Activated T-helper 17 cell treated with anti-CD3 and anti-CD28 coated beads, Interleukin-2, amount 50 U/mL, for 72 hours (primary cell): ENCODE data around the gene DBI. TPM values are rescaled to one million over a fixed set of nuclear protein-coding genes. Genes with fewer than 3 reads are reported as not detected.

ENCODE experiments used
- ATAC-seq: fragments of 150-1000 bp; cut with Tn5 transposase; replicated peaks from 2 replicates; pipeline ENCODE4 v1.10.0; 2021; ENCODE audit warnings: mild to moderate bottlenecking, moderate library complexity
- H3K27ac Mint-ChIP-seq: one replicate; pipeline ENCODE4 v1.8.0; 2022; ENCODE audit warnings: mixed read lengths
- H3K27me3 Mint-ChIP-seq: one replicate; pipeline ENCODE4 v1.8.0; 2022; ENCODE audit warnings: mixed read lengths
- H3K36me3 Mint-ChIP-seq: one replicate; pipeline ENCODE4 v1.8.0; 2022; ENCODE audit warnings: low read depth, mild to moderate bottlenecking, mixed read lengths
- H3K4me1 Mint-ChIP-seq: one replicate; pipeline ENCODE4 v1.8.0; 2022; ENCODE audit warnings: mixed read lengths
- H3K4me3 Mint-ChIP-seq: one replicate; pipeline ENCODE4 v1.8.0; 2022; ENCODE audit warnings: mild to moderate bottlenecking, mixed read lengths
- H3K9me3 Mint-ChIP-seq: one replicate; pipeline ENCODE4 v1.8.0; 2022; ENCODE audit warnings: mixed read lengths
- total RNA-seq, 2 donors: library from RNA; stranded (reverse); gene quantifications; one replicate each; pipeline ENCODE4 v1.2.3, GENCODE V29; 2022

DBI gene
- 100 to 1,000 TPM in 1 of 2 donors, 10 to 100 TPM in 1; 82.5 to 129 TPM for total RNA-seq

DNA sequence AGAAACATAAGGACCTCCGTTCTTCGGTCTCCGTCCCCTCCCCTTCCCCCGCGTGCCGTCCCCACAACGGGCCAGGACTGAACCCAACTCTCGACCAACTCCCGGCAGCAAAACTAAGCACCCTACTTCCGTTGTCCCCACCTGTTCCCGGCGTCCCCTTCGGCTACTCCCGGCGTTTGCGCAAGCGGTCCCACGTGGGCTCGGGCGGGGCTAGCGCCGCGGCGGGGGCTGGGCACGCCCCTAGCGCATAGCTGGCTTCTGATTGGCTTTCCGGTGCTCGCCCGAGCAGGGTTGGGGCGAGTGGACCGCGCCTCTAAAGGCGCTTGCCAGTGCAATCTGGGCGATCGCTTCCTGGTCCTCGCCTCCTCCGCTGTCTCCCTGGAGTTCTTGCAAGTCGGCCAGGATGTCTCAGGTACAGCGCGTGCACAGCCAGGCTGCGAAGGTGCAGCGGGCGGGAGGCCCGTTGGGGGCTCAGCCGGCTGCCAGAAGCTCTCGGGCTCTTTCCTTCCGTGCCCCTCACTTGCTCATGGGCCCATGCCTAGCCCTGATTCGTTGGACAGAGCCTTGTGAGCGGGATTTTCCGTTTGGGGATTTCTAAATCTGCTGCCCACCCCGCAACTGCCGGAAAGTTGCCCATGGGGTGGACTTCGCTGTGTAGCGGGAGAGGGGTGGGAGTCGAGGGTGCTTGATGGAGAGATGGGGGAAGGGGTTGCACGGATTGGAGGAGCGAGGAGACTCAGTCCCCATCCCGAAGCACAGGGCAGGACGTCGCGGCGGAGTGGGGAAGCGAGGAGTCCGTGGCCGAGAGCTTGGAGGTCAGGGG lies at the start of gene DBI, which contains the start of gene C2orf76:
DBI (plus strand) TSS at position 329 of the 823 bp plus-strand sequence; CDS start at position 404, 75 bp downstream.
C2orf76 (minus strand) TSS at position 186 of the 823 bp plus-strand sequence. CDS start 26,875 bp downstream, outside the sequence.
- Mint-ChIP-seq H3K4me3 (peak within 1 kb of the TSS; percentile 97), H3K36me3 (peaks cover 51% of the 10 kb centered on the region), H3K27me3 (no peaks in the 10 kb centered on the region), H3K4me1 (peaks cover 18% of the 10 kb centered on the region), H3K27ac (peak within 1 kb of the TSS; percentile 95), H3K9me3 (no peaks in the 10 kb centered on the region)
- peak; percentile 97 for ATAC-seq

DNA sequence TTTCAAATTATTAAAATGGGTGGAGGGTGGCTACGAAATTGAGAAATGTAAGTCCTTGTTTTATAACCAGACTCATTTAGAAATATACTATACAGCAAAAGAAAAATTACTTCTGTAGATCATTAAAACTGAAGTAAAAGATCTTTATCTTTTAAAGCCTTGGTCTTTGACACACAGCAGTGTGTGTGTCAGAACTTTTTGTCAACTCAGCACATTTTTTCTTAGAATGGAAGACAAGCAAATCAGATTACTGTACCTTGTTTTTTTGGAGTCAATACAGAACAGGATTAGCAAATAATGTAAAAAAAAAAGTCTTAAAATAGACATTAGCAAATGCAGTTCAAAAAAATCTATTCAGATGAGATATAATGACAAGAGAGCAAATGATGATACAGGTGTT lies 49.2 kb upstream of the DBI start:
- Mint-ChIP-seq H3K4me3 (no peak overlapping the region), H3K27ac (no peak overlapping the region), H3K36me3 (no peaks in the 10 kb centered on the region), H3K4me1 (no peaks in the 10 kb centered on the region), H3K9me3 (no peaks in the 10 kb centered on the region), H3K27me3 (no peaks in the 10 kb centered on the region)
- no peak for ATAC-seq

DNA sequence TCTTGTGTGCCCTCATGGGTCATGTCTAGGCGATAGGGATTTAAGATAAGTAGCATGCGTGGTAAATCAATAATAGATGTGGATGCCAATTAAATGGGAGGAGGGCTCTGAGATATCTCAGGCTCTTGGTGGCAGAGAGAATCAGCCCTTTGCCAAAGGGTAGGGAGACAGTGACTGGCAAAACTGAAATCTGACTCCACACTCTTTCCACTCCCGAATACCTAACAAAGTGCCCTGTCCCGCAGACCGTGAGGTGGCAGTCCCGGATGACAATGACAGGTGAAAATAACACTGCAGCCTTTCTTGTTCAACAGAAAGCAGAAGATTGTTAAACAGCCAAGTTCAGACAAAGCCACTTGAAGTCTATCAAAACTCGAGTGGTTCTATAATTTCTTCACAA lies 47.2 kb upstream of the DBI start:
- no peak for ATAC-seq
- H3K27me3 Mint-ChIP-seq = no peaks in the 10 kb centered on the region
- no peaks in the 10 kb centered on the region for H3K9me3 Mint-ChIP-seq
- no peaks in the 10 kb centered on the region for H3K36me3 Mint-ChIP-seq
- no peak overlapping the region for H3K4me3 Mint-ChIP-seq
- H3K4me1 Mint-ChIP-seq = no peaks in the 10 kb centered on the region
- no peak overlapping the region for H3K27ac Mint-ChIP-seq

DNA sequence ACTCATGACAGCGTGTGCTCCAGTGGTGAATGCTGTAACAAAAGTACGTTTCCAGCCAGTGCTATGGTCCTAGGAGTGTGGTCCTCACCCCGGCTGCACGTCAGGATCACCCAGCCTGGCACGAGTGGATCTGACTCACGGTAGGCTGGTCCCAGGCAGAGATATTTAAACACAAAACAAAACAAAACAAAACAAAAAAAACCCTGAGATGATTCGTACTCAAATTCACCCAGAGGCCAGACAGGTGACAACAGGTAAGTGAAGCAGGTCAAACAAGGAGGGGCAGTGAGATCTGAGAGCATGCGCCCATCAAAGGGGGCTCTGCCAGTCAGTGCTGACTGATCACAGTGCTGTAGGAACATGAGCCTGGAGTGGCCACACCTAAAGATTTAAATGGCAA lies 43.3 kb upstream of the DBI start:
- H3K9me3 Mint-ChIP-seq = no peaks in the 10 kb centered on the region
- H3K4me3 Mint-ChIP-seq = no peak overlapping the region
- H3K4me1 Mint-ChIP-seq = no peaks in the 10 kb centered on the region
- H3K27me3 Mint-ChIP-seq = no peaks in the 10 kb centered on the region
- no peaks in the 10 kb centered on the region for H3K36me3 Mint-ChIP-seq
- no peak overlapping the region for H3K27ac Mint-ChIP-seq
- no peak for ATAC-seq

DNA sequence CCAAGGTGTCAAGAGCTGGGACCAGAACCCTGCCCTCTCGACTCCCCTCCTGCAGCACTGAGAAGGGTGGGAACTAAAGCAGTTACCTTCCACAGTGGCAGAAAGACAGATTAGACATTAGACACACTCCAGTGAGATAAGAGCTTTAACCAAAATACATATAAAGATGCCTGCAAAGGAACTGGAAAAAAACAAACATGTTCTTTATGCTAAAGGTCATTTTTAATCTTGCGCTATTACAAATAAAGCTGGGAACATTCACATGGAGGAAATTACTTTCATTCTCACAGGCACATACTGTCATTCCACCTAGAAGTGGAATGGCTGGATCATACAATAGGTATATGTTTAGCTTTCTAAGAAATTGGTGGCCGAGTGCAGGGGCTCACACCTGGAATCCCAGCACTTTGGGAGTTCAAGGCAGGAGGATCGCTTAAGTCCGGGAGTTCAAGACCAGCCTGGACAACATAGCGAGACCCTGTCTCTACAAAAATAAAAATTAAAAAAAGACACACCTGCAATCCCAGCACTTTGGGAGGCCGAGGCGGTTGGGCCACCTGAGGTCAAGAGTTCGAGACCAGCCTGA lies 42.0 kb upstream of the DBI start:
- Mint-ChIP-seq H3K27ac (no peak overlapping the region), H3K27me3 (no peaks in the 10 kb centered on the region), H3K4me3 (no peak overlapping the region), H3K36me3 (no peaks in the 10 kb centered on the region), H3K9me3 (no peaks in the 10 kb centered on the region), H3K4me1 (no peaks in the 10 kb centered on the region)
- ATAC-seq = no peak

DNA sequence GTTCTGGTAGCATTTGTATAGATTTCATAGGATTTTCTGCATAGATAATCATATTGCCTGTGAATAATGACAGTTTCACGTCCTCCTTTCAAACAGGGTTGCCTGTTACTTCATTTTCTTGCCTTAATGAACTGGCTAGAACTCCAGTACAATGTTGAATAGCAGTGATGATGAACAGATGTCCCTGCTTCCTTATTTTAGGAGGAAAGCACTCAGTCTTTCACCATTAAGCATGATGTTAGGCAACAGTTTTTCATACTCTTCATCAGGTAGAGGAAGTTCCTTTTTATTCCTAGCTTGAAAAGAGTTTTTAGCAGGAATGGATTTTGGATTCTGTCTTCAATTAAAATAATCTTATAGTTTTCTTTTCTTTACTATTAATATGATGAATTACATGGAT lies 39.8 kb upstream of the DBI start:
- H3K4me3 Mint-ChIP-seq = no peak overlapping the region
- no peak overlapping the region for H3K27ac Mint-ChIP-seq
- H3K36me3 Mint-ChIP-seq = no peaks in the 10 kb centered on the region
- H3K4me1 Mint-ChIP-seq = no peaks in the 10 kb centered on the region
- no peaks in the 10 kb centered on the region for H3K9me3 Mint-ChIP-seq
- ATAC-seq = no peak
- H3K27me3 Mint-ChIP-seq = no peaks in the 10 kb centered on the region

DNA sequence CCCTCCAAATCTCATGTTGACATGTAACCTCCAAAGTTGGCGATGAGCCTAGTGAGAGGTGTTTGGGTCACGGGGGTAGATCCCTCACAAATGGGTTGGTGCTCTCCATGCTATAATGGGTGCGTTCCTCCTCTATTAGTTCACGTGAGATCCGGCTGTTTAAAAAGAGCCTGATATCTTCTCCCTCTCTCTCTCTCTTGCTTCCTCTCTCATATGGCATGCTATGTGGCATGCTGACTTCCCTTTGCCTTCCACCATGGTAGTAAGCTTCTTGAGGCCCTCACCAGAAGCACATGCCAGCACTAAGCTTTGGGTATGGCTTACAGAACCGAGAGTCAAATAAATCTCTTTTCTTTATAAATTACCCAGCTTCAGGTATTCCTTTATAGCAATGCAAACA lies 39.3 kb upstream of the DBI start:
- Mint-ChIP-seq H3K9me3 (no peaks in the 10 kb centered on the region), H3K4me3 (no peak overlapping the region), H3K27ac (no peak overlapping the region), H3K36me3 (no peaks in the 10 kb centered on the region), H3K27me3 (no peaks in the 10 kb centered on the region), H3K4me1 (no peaks in the 10 kb centered on the region)
- no peak for ATAC-seq

DNA sequence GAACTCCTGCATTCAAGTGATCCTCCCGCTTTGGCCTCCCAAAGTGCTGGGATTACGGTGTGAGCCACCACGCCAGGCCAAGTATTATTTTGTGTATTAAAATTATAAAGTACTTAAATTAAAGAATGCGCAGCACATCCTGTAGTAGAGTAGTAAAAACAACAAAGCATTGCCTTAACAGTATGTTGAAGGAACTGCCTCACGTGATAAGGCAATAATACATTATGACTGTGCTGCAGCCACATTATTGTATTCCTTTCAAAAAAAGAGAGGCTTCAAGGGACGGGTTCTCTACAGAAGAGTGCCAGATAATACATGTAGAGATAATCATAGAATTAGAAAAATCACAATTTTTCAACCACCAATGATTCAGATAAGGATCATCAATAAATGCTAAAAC lies 33.8 kb upstream of the DBI start:
- H3K4me1 Mint-ChIP-seq = no peaks in the 10 kb centered on the region
- H3K4me3 Mint-ChIP-seq = no peak overlapping the region
- H3K27ac Mint-ChIP-seq = no peak overlapping the region
- peaks cover 21% of the 10 kb centered on the region for H3K36me3 Mint-ChIP-seq
- no peak for ATAC-seq
- no peaks in the 10 kb centered on the region for H3K9me3 Mint-ChIP-seq
- H3K27me3 Mint-ChIP-seq = no peaks in the 10 kb centered on the region

DNA sequence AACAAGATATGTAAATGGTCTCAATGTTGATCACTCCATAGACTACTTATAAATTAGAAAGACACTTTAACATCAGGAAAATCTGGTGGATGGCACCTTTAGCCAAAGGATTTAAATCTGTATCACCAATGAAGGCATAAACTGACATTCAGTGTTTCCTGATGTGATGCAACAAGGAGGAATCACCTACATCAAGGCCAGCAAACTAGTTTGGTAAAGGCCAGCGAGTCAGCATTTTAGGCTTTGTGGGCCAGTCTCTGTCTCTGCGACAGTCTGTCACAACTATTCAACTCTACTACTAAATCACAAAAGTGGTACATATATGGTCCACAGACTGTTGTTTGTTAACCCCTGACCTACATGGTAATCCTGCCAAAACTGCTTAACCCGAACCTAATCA lies 33.4 kb upstream of the DBI start:
- H3K27me3 Mint-ChIP-seq = no peaks in the 10 kb centered on the region
- peaks cover 3% of the 10 kb centered on the region for H3K4me1 Mint-ChIP-seq
- ATAC-seq = no peak
- H3K9me3 Mint-ChIP-seq = no peaks in the 10 kb centered on the region
- no peak overlapping the region for H3K4me3 Mint-ChIP-seq
- no peak overlapping the region for H3K27ac Mint-ChIP-seq
- peaks cover 21% of the 10 kb centered on the region for H3K36me3 Mint-ChIP-seq

DNA sequence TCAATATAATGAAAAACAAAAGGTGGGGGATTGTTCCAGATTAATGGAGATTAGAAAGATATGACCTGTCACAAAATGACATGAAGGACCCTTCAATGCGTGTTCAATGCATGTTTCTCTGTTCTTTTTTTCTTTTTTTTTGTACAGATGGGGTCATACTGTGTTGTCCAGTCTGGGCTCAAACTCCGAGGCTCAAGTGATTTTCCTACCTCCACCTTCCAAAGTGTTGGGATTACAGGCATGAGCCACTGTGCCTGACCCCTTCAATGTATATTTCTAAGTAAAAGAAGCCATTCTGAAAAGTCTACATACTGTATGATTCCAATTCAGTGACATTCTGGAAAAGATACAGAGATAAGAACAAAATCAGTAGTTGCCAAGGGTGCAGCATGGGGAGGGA lies 32.9 kb upstream of the DBI start:
- Mint-ChIP-seq H3K27me3 (no peaks in the 10 kb centered on the region), H3K4me1 (peaks cover 3% of the 10 kb centered on the region), H3K27ac (no peak overlapping the region), H3K36me3 (peaks cover 21% of the 10 kb centered on the region), H3K4me3 (no peak overlapping the region), H3K9me3 (no peaks in the 10 kb centered on the region)
- no peak for ATAC-seq

DNA sequence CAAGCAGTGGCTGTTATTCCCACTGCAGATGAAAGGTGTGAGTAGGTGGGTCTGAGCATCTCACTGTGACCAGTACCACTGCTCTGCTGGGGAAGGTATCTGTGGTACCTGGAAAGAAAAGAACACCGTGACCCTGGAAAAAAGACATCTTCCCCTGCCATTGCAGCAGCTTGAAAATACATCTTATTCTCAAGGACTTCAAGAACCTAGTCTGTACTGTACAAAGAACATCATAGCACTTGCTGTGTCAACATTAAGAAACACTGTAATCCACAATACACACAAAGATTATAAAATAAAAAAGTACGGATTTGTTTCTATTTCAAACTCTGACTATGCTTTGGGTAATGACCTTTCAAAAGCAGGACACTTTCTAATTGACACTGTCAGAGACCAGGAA lies 29.0 kb upstream of the DBI start:
- H3K27ac Mint-ChIP-seq = no peak overlapping the region
- H3K4me1 Mint-ChIP-seq = peaks cover 8% of the 10 kb centered on the region
- H3K36me3 Mint-ChIP-seq = peaks cover 21% of the 10 kb centered on the region
- no peaks in the 10 kb centered on the region for H3K27me3 Mint-ChIP-seq
- H3K9me3 Mint-ChIP-seq = no peaks in the 10 kb centered on the region
- ATAC-seq = no peak
- no peak overlapping the region for H3K4me3 Mint-ChIP-seq

DNA sequence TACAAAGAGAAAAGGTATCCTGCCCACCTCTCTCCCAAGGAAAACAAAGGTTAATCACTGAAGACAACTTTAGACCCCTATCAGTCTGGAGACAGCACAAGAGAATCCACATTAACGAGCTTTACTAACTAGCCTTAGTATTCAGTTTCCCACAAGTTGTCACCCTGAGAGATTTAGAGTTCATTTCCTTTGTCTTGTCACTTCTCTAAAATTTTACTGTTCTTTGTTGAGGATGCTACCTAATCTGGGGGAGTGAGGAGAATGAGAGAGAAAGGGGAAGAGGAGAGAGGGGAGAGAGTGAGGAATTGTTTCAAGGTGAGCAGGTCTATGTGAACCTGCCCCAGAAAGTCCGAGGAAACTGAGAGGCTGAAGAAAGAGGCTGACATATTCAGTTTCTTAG lies 28.5 kb upstream of the DBI start:
- Mint-ChIP-seq H3K9me3 (no peaks in the 10 kb centered on the region), H3K36me3 (peaks cover 21% of the 10 kb centered on the region), H3K27me3 (no peaks in the 10 kb centered on the region), H3K4me3 (no peak overlapping the region), H3K27ac (peak overlapping the region; percentile 13), H3K4me1 (peaks cover 8% of the 10 kb centered on the region)
- ATAC-seq = no peak

DNA sequence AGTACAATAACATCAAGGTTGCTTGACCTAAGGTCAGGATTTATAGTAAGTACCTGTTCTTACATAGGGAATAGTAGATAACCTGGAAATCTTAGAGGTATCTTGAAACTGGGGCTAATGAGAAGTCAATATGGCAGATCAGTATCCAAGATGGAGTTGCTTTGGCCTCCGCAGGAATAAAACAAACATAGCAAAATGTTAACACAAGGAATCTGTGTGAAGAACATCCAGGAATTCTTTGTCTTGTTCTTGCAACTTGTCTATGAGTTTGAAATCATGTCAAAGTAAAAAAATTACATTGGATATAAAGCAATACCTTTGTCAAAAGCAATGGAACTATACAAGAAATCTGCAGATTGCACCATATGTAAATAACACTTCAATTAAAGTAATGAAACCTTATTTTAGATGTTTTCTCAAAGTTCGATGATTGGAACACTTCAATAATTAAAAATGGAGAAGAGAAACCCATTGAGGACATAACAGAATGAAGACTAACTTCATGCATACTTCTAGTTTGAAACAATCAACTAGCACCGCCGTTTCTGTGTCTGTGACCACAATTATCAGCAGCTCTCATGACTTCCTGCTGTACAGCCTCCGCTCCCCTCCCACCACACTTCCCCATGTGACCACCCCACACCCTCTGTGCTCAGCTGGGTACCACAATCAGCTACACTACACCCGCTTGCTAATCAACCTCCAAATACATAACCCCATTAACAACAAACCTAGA lies 27.8 kb upstream of the DBI start:
- H3K4me1 Mint-ChIP-seq = peaks cover 8% of the 10 kb centered on the region
- no peak overlapping the region for H3K4me3 Mint-ChIP-seq
- peaks cover 18% of the 10 kb centered on the region for H3K36me3 Mint-ChIP-seq
- no peaks in the 10 kb centered on the region for H3K9me3 Mint-ChIP-seq
- H3K27me3 Mint-ChIP-seq = no peaks in the 10 kb centered on the region
- peak overlapping the region; percentile 56 for H3K27ac Mint-ChIP-seq
- no peak for ATAC-seq

DNA sequence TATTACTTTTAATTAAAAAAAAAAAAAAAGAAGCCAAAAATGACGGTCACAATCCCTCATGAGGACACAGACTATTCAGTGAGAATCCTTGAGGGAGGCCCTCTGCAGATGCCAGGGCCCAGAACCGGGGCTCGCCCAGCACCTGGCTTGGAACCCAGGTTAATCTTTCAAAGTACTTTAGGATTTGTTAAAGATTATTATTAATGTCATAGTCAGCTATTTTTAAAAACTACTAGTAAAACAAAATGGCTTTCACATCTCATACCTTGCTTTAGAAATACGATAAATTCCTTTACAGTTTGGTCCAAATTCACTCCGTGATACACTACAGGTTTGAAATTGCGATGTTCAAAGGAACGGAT lies 27.2 kb upstream of the DBI start:
- no peak for ATAC-seq
- no peak overlapping the region for H3K4me3 Mint-ChIP-seq
- H3K36me3 Mint-ChIP-seq = peaks cover 15% of the 10 kb centered on the region
- no peaks in the 10 kb centered on the region for H3K27me3 Mint-ChIP-seq
- peak overlapping the region; percentile 56 for H3K27ac Mint-ChIP-seq
- H3K4me1 Mint-ChIP-seq = peaks cover 8% of the 10 kb centered on the region
- H3K9me3 Mint-ChIP-seq = no peaks in the 10 kb centered on the region

DNA sequence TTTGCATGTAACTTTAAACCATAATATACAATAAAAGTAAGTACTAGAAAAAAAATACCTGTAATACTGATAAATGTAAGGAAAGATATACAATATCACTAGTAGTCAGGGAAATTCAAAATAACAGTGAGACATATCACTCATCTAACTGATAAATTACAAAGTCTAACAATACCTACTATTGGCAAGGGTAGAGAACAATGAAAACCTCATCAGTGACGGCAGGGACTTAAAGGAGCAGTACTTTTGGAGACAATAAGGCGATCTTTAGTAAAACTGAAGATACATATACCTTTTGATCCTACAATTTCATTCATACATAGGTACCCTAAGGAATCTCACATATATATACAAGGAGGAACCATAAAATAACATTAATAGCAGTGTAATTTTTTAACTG lies 25.1 kb upstream of the DBI start:
- no peaks in the 10 kb centered on the region for H3K9me3 Mint-ChIP-seq
- peaks cover 8% of the 10 kb centered on the region for H3K4me1 Mint-ChIP-seq
- H3K36me3 Mint-ChIP-seq = peaks cover 2% of the 10 kb centered on the region
- H3K4me3 Mint-ChIP-seq = no peak overlapping the region
- no peak overlapping the region for H3K27ac Mint-ChIP-seq
- no peaks in the 10 kb centered on the region for H3K27me3 Mint-ChIP-seq
- ATAC-seq = no peak
